Vagina (tissue), 2 donors: ENCODE measurements around the gene ATP2B2.

Source experiments
- POLR2A ChIP-seq, 2 donors: fragments of 450-650 bp; IDR thresholded peaks; one replicate each; pipeline ENCODE4 v1.6.1; 2017; ENCODE audit warnings: antibody characterized with exemption in 2 of 2, mild to moderate bottlenecking in 2 of 2, moderate library complexity in 2 of 2
- POLR2AphosphoS5 ChIP-seq, 2 donors: sonication (generic); formaldehyde crosslinking; IDR thresholded peaks; one replicate each; pipeline ENCODE4 v1.9.0; 2017; ENCODE audit warnings: antibody characterized with exemption in 2 of 2, mild to moderate bottlenecking in 2 of 2, low read depth in 1 of 2; ENCODE audit not compliant: insufficient read depth in 1 of 2
- TF ChIP-seq, protein P1 (sequence below), 3 experiments: fragments of 450-650 bp in 2 of 3; fragments of 200-600 bp in 1 of 3; sonication (generic) in 1 of 3; IDR thresholded peaks; one replicate each; pipeline ENCODE4 v1.5.1; 2017 to 2019; ENCODE audit warnings: antibody characterized with exemption in 3 of 3, mild to moderate bottlenecking in 2 of 3, moderate library complexity in 2 of 3

DNA sequence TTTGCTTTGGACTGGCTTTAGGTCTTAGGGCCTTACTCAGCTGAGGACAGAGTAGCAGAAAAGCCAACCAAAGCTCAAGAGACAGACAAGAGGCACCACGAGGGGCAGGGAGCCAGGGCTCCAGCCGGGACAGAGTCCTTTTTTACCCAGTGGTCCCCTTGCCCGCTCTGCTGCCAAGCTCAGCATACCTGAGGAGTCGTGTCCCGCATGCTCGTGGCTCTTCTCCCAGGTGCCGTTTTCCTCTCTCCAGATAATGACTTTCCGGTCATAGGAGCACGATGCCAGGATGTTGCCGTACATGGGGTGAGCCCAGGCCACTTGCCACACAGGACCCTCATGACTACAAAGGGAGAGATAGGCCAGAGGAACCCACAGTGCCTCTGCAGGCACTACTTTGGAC is 193.0 kb downstream of the ATP2B2 start:
- TF ChIP-seq, protein P1, sequence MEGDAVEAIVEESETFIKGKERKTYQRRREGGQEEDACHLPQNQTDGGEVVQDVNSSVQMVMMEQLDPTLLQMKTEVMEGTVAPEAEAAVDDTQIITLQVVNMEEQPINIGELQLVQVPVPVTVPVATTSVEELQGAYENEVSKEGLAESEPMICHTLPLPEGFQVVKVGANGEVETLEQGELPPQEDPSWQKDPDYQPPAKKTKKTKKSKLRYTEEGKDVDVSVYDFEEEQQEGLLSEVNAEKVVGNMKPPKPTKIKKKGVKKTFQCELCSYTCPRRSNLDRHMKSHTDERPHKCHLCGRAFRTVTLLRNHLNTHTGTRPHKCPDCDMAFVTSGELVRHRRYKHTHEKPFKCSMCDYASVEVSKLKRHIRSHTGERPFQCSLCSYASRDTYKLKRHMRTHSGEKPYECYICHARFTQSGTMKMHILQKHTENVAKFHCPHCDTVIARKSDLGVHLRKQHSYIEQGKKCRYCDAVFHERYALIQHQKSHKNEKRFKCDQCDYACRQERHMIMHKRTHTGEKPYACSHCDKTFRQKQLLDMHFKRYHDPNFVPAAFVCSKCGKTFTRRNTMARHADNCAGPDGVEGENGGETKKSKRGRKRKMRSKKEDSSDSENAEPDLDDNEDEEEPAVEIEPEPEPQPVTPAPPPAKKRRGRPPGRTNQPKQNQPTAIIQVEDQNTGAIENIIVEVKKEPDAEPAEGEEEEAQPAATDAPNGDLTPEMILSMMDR (IDR thresholded peaks at IDR 0.05) = no peak
- TF ChIP-seq POLR2A (IDR thresholded peaks at IDR 0.05) (no peak), POLR2AphosphoS5 (IDR thresholded peaks at IDR 0.05; ENCODE audit: insufficient read depth in 1 of 2, low read depth in 1 of 2) (no peak)
